GM21423 (cell line): ENCODE results near the gene ZNF772.

ENCODE experiments used
- ATAC-seq: cut with Tn5 transposase; IDR thresholded peaks from one replicate; pipeline ENCODE4 v1.9.1; 2021; ENCODE audit warnings: mild to moderate bottlenecking, moderate library complexity; ENCODE audit not compliant: unreplicated experiment

ZNF772 gene

DNA sequence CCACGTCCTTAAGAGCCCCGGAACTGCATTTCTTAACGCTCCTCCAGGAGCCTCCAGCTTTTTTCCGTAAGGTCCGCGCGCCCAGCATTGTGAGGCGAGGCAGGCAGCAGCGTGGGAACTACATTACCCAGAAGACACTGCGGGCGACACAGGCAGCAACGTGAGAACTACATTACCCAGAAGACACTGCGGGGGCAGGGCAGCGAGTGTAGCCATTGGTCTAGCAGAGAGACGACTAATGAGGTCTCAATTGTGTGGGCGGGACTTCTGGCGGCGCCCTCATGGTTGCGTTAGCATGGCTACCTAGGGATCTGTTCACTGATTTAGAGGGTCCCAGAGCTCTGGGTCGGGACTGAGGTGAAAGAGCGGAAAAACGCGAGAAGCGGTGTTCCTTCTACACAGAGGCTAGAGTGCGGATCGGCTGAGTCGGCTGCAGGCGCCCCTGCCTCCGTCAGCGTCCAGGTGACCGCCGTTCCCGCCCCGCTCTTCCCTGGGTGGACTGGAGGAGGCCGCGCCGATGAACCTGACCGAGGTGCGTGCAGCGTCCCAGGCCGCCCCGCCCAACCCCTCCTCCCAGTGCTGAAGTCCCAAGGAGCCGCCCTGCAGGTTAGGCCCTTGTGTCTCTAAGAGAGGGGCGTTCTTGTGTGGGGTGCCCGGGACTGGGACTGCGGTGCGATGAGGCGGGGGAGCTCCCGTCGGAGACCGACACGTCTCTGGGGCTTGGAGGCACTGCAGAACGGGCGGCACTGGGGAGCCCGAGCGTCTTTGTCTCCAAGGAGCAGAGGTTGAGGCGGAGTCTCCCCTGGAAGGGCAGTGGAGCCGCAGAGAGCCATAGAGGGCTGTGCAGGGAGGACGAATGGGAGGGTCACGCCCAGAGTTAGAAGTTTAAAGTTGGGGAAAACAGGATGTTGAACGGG, 42.0 kb downstream of the ZNF772 start, which contains the start of gene ZNF749:
Gene ZNF749, plus strand, starts transcription at position 264 of the 917 bp plus-strand sequence. Its CDS starts 254 bp downstream, at position 518.
- ATAC-seq: peak; percentile 98

DNA sequence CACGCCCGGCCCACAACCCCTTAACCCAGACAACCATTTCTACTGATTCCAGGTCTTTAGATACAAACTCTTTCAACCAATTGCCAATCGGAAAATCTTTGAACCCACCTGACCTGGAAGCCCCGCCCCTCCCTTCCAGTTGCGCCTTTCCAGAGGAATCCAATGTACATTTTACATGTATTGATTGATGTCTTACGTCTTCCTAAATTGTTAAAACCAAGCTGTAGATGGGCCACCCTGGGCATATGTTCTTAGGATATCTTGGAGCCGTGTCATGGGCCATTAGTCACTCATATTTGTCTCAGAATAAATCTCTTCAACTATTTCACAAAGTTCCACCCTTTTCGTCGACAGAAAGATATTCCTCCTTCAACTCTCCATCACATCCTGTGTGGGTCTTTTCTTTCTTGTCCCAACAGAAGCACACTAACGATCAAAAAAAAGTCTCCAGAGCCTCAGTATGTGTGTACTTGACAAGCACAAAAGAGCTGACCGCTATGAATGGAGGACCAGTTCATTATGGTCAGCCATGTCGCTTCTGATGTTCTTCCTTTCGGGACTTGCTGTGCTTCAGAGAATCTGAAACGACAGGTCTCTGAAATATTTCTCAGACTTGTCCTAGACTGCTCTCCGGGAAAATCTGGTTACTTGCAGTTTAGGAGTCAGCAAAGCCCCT, 42.8 kb downstream of the ZNF772 start:
- ATAC-seq: no peak

GRCh38 chr19:57421037-57421436, 56.3 kb downstream of the ZNF772 start:
- no peak for ATAC-seq

GRCh38 chr19:57419439-57419838, 57.9 kb downstream of the ZNF772 start:
- ATAC-seq: no peak
